Activated CD4-positive, alpha-beta T cell treated with anti-CD3 and anti-CD28 coated beads, Interleukin-2, amount 50 U/mL, for 24 hours (primary cell): ENCODE measurements around the gene SYPL1.

Experiments
- DNase-seq, 2 donors: peaks; one replicate each; pipeline ENCODE4 v3.0.0-alpha.2; 2020; ENCODE audit warnings: low read depth in 1 of 2, low spot score in 1 of 2

Gene SYPL1

DNA sequence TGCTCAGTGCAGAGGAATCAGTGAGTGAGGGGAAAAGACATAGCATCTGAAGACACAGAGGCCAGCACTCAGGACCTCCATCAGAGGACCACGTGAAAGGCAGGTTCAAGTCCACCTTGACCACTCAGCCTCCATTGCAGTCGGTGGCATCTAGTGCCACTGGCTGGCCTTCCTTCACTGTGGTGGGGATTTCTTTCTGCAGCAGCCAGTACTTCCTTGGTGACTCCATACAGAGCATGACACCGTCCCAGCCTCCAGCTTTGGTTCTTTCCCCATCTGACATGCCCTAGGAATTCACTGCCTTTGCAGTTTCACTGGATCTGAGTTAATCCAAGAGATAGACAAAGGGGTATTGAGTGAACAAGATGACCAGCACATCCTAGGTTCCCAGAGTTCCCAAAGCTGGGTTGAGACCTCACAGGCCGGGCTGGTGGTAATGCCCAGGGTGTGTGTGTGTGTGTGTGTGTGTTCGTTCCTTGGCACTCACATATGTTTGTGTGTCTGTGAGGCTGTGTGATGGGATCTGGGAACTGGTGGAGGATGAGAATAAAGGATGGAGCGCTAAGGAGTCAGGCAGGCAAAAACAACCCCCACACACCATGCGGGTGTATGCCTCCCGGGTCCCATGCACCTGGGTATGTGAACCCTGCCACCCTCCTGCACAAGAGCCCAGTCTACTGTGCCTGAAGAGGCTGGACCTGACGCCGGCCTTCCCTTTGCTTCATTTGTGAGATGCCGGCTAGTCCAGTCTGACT is 57.8 kb downstream of the SYPL1 start:
- DNase-seq = no peak

DNA sequence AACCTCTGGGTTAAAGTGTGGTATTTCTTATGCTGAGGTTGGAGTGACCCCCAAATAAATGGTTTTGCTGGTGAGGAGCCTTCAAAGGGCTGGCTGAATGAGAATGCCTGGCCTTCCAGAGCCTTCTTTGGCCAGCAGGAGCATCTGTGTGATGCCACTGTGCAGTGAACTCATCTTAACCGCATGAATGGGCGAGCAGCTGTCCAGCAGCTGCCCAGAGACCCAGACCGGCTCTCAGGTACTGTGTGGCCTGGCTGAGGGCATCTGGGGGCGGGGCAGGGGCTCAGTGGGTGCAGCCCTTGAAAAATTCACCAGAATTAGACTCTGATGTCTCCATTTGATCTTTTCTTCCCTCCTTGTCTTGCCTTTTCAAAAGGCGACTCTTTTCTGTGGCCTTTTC is 59.0 kb downstream of the SYPL1 start:
- DNase-seq = no peak

- DNase-seq = no peak
Measured at GRCh38 chr7:106052681-106053080, 59.4 kb downstream of the SYPL1 start.

DNA sequence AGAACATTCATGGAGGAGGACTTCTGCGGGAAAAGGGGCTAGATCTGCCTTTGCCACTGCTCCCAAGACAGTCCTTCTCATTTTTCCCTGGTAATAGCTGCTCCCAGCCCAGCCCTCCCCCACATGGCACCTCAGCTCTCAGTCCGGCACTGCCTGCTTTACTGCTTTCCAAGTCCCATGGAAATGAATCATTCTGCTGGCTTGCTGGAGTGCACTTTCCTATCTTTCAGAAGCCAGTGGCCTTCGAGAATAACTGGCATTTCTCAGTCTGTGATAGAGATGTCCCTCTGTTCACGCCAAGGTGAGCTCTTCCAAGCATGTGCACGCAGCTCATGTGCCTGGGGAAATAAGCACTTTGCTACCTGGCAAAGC is 61.4 kb downstream of the SYPL1 start:
- no peak for DNase-seq

GRCh38 chr7:106050002-106050745 is 61.9 kb downstream of the SYPL1 start:
- no peak for DNase-seq

DNA sequence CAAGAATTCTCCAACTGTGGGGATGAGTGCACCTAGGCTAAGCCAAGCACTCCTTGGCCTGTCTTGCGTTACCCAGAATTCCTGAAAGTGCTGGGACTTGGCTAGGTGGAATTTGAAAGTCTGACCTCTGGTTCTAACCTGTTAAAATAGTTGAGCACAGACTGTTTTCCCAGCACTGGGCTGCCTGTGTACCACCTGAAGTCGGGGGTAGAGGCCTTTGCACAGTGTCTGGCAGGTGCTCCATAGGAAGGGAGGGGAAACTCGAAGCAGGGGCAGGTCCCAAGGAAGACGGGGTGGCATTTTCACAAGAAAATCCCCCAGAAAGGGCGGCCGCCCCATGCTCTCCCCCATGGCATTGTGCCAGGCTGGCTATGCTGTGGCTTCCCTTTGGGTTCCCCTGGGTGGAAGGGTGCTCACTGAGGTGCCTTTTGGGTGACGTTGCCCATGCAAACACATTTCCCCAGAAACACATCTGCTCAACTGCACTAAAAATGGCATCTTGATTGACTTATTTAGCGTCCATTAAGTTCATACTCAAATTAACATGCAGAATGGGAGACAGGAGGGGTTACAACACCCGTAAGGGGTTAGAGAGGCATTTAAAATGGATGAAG is 62.9 kb downstream of the SYPL1 start:
- DNase-seq = no peak

DNA sequence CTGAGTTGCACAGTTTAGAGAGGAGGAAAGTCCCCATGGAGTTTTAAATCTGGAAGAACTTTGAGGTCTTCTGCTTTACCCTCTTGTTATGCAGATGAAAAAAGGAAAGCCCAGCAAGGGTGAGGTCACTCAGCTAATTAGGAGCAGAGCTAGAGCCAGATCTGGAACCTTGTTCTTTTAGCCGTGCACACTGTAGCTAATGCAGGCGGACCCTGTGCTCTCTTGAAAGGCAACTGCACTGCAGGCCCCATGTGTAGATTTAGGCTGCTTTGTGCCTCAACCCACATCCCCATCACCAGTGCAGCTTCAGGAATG is 63.4 kb downstream of the SYPL1 start:
- no peak for DNase-seq

- no peak for DNase-seq
Measured at GRCh38 chr7:106047818-106048705, 64.0 kb downstream of the SYPL1 start.

DNA sequence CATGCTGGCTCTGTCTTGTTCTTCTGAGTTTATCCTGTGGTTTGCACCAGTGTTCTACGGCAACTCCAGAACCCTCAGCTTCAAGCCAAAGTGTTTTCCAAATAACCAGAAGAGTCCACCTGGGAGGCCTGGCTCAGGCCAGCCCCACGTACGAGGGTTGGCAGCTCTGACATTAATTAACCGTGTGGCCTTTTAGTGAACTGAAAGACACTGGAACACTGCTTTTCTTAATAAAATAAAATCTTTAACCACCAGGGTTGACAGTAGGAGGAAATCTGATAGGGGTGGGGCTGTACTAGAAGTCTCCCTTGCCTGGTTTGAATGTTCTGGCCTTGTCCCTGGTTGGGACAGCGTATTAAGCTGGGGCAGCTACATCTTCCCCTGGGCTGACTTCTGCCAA is 64.9 kb downstream of the SYPL1 start:
- DNase-seq = no peak

DNA sequence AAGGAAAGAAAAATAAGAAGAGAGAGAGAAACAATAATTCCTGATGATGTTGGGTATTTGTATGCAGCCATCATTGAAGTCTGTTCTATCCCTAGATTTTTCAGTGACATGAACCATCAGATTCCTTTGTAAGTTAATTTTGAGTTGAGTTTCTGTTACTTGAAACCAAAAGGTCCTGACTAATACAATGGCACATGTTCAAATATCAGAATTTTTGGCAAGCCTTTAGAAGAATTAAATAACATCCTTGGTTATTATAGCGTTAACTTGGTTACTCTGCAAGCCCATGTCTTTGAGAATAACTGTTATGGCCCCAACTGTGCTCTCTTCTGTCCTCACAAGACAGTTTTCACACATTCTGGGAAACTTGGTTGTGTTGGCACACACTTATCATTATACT is 66.5 kb downstream of the SYPL1 start:
- DNase-seq = no peak

- no peak for DNase-seq
Measured at GRCh38 chr7:106045139-106045538, 67.0 kb downstream of the SYPL1 start.

DNA sequence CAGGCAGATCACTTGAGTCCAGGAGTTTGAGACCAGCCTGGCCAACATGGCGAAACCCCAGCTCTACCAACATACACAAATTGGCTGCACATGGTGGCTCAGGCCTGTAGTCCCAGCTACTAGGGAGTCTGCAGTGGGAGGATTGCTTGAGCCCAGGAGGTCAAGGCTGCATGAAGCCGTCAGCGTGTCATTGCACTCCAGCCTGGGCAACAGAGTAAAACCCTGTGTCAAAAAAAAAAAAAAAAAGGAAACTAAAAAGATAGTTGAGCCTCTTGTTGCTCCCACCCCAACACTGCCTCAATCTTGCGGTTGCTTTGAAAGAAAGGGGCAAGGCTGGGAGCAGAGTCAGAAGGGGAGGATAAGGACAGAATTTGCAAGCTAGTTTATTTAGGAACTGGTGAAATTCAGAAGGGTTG is 69.9 kb downstream of the SYPL1 start:
- no peak for DNase-seq

- no peak for DNase-seq
Measured at GRCh38 chr7:106041140-106041717, 70.9 kb downstream of the SYPL1 start.
